ENCODE results near the gene CCDC14.
A peak's percentile ranks its signal among the peaks of the same experiment; 100 is the strongest.
"Not testable (repeated sequence)": the region's sequence is repeated elsewhere in the genome, so short reads cannot be mapped to it uniquely, and the experiment has no call there.

CCDC14 gene

GRCh38 chr3:123971406-123971805, 10.4 kb upstream of the CCDC14 start:
- no peak for DNase-seq (ENCODE audit: extremely low read depth, low read depth)
- H3K4me3 ChIP-seq (replicated peaks; ENCODE audit: low read depth, low read length): no peak overlapping the region
- no peak for TF ChIP-seq CTCF (IDR thresholded peaks at IDR 0.05; ENCODE audit: low read depth, low read length, missing control alignments)

DNA sequence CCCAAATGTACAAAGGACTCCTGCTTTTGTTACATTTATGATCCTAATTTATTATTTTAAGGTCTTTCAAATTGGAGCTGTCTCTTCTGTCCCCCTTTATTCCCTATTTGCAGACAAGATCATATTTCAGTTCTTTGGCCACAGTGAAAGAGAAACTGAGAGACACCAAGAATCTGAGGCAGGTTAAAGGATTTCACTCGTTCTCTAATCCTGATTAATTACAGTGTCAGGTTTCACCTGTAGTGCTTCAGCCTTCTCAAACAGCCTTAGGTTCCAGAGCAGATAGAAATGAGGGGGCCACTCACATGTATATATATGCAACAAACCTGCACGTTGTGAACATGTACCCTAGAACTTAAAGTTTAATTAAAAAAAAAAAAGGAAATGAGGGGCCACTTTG, 6.2 kb upstream of the CCDC14 start:
- not testable (repeated sequence) for DNase-seq (ENCODE audit: extremely low read depth, low read depth); H3K4me3 ChIP-seq (replicated peaks; ENCODE audit: low read depth, low read length)

GRCh38 chr3:123966799-123967198, 5.8 kb upstream of the CCDC14 start:
- DNase-seq (ENCODE audit: extremely low read depth, low read depth); H3K4me3 ChIP-seq (replicated peaks; ENCODE audit: low read depth, low read length): not testable (repeated sequence)

- DNase-seq (ENCODE audit: extremely low read depth, low read depth); H3K4me3 ChIP-seq (replicated peaks; ENCODE audit: low read depth, low read length): not testable (repeated sequence)
These were observed 3.8 kb upstream of the CCDC14 start for GRCh38 chr3:123964793-123965192.

DNA sequence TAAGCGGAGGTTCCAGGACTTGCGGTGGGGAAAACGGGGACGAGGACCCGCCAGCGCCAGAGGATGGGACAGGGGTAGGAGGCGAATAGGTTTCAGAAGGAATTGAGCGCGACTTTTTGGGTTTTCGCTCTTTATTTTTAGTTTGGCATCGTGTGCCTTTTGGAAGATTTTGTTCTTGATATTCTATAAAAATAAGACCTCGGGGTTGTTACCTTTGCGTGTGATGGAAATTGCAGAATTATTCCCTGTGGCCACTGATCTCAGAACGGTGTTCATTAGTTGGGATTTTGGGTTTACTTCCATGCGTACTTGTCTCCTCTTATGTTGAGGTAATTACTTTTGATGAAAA, 453 bp upstream of the CCDC14 start:
- DNase-seq (ENCODE audit: extremely low read depth, low read depth): no peak
- no peak for TF ChIP-seq CTCF (IDR thresholded peaks at IDR 0.05; ENCODE audit: low read depth, low read length, missing control alignments)
- peak overlapping the region; percentile 66 for H3K4me3 ChIP-seq (replicated peaks; ENCODE audit: low read depth, low read length)

DNA sequence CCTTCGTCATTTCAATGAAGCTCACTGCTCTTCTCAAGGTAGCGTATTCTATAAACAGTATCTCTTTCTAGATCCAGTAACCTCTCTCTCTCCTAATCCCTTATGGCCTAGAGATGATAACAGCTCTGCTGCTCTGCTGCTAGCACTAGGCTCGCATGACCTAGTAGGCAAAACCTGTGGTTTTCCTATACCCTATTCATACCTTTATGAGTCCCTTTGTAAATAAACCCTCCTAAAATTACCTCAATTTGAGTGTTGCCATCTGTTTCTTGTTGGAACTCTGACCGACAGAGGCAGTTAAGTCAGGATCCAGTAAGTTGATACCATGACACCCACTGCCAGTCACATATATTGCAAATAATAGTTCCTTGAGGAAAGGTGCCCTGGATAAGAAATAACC, 7.3 kb downstream of the CCDC14 start:
- no peak for TF ChIP-seq CTCF (IDR thresholded peaks at IDR 0.05; ENCODE audit: low read depth, low read length, missing control alignments)
- no peak for DNase-seq (ENCODE audit: extremely low read depth, low read depth)
- H3K4me3 ChIP-seq (replicated peaks; ENCODE audit: low read depth, low read length): no peak overlapping the region

DNA sequence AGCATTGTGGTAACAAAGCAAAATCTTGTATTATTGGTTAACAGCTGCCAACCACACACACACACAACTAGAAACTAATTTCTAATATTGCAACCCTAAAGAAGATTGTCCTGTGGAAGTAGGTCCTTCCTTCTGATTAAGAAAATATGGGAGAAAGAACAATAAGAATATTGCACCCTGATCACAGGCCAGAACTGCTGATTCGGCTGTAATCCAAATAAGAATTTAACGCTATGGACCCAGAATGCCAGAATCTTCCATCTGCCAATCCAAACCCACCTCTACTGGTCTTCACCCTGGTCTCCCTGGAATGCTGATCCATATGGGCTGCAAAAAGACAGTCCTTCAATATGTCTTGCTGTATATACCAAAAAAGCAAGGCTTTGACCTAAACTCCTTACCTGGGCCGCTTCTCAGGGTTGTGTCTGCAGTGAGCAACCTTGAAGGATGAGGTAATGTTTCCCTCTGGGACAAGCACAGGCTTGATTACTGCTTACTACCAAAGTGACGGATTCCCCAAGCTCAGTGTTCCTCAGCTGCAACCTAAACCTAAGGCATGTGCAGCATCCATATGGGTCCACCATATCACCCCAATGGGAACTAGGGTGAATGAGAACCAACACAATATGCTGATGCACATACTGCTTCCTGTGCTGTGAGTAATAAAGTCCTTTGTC, 8.0 kb downstream of the CCDC14 start:
- DNase-seq (ENCODE audit: extremely low read depth, low read depth): no peak
- no peak for TF ChIP-seq CTCF (IDR thresholded peaks at IDR 0.05; ENCODE audit: low read depth, low read length, missing control alignments)
- H3K4me3 ChIP-seq (replicated peaks; ENCODE audit: low read depth, low read length): no peak overlapping the region

DNA sequence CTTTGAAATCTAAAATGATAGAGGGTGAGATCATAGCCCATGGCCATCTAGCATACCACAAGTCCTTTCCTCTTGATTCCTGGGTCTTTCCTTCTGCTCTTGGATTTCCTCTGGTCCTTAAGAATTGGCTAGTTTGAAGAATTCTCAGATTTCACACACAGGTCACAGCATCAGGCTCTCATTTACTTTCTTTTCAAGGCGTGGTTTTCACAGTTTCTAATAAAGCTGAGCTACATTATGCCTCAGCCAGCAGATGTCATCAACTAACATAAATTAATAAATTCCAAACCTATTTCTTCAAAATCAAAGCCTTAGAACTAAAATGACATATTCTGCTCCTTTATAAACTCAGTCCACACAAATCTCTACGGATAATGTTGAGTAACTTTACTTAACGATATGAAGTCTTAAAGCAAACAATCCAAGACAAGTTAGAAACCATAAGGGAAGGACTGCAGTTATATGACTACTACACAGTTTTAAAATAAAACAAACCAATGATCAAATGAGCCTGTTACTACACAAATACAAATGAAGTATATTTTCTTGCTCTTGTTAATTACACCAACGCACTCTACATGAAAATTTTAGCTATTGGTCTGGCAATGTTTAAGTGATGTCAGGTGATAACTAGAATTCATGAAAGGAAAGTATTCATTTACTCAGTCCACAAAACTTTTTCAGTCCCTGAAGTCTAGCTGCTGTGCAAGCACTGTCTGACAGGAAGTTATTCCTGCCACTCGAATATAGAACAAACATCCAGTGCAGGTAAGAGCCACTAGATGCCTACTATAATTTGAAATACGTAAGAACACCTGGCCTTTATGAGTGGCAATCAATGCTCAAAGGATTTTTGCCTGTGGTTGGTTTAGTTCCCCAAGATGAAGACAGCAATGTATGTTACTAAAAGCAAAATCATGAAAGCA, 9.2 kb downstream of the CCDC14 start:
- no peak for DNase-seq (ENCODE audit: extremely low read depth, low read depth)
- no peak overlapping the region for H3K4me3 ChIP-seq (replicated peaks; ENCODE audit: low read depth, low read length)
- no peak for TF ChIP-seq CTCF (IDR thresholded peaks at IDR 0.05; ENCODE audit: low read depth, low read length, missing control alignments)

All from HFF-Myc (cell line).